K562 (cell line): Measurements from ENCODE around the gene PPP1R15A. TPM values are rescaled to one million over a fixed set of nuclear protein-coding genes. Genes with fewer than 3 reads are reported as not detected.

Source experiments
- ATAC-seq: fragments of 200-7000 bp; cut with Tn5 transposase; 3 replicates; pipeline ENCODE4 v1.9.1; 2020; ENCODE audit warnings: moderate library complexity
- BruUV-seq: library from RNA; stranded (reverse); fragments of 400-500 nt; replicated peaks from 2 replicates; lab custom pipeline; 2021; lab: Mats Ljungman, UMichigan
- CTCF ChIA-PET: fragments of 300-600 bp; formaldehyde crosslinking; extraction: SDS; loops from one replicate; lab custom pipeline; 2021; ENCODE audit warnings: low intra/inter-chr PET ratio; lab: Yijun Ruan, JAX
- POLR2A ChIA-PET: fragments of 300-600, 350-650 bp; sonication (Branson Sonifier 250); formaldehyde crosslinking; extraction: SDS; loops from one replicate; lab custom pipeline; 2021; ENCODE audit warnings: antibody characterized with exemption, inconsistent platforms; lab: Yijun Ruan, JAX
- DNase-seq, 4 experiments: peaks; one replicate each; pipeline versions ENCODE4 v3.0.0 to v3.0.0-alpha.2; 2011 to 2018; ENCODE audit warnings: low spot score in 3 of 4, mixed read lengths in 3 of 4; ENCODE audit errors: extremely low read depth in 1 of 4
- FAIRE-seq: peaks from 2 replicates; lab custom pipeline; 2011; peaks lifted over from hg19 to GRCh38; lab: Jason Lieb, UNC
- H2AFZ ChIP-seq: 2 replicates; pipeline ENCODE4 v1.6.0; 2011; ENCODE audit warnings: low read depth, low read length, control low read depth, inconsistent platforms
- H3K27ac ChIP-seq: fragments of 200-600 bp; 3 replicates; pipeline ENCODE4 v1.8.0; 2011; ENCODE audit warnings: low read depth, mild to moderate bottlenecking, control low read depth, inconsistent platforms, low read length, moderate library complexity, mixed read lengths; ENCODE audit errors: extremely low read depth
- H3K27me3 ChIP-seq, 2 experiments: fragments of 300-600 bp in 1 of 2; 2 replicates in 1 of 2; 3 replicates in 1 of 2; pipeline versions ENCODE4 v1.6.0 to v1.8.0; 2011; ENCODE audit warnings: inconsistent platforms in 2 of 2, low read length in 2 of 2, mild to moderate bottlenecking in 1 of 2, mixed read lengths in 1 of 2, moderate library complexity in 1 of 2; ENCODE audit not compliant: control insufficient read depth in 2 of 2, insufficient read depth in 2 of 2
- H3K36me3 ChIP-seq: fragments of 300-600 bp; 3 replicates; pipeline ENCODE4 v1.8.0; 2011; ENCODE audit warnings: mild to moderate bottlenecking, low read length, inconsistent platforms; ENCODE audit not compliant: control insufficient read depth, insufficient read depth
- H3K4me1 ChIP-seq, 2 experiments: fragments of 200-600 bp in 1 of 2; replicated peaks in 1 of 2; 2 replicates in 1 of 2; 3 replicates in 1 of 2; pipeline versions ENCODE4 v1.5.1 to v1.8.0; 2011; ENCODE audit warnings: inconsistent platforms in 2 of 2, low read length in 2 of 2, mild to moderate bottlenecking in 1 of 2, mixed read lengths in 1 of 2, moderate library complexity in 1 of 2; ENCODE audit not compliant: control insufficient read depth in 2 of 2, insufficient read depth in 2 of 2
- H3K4me2 ChIP-seq: 2 replicates; pipeline ENCODE4 v1.6.1; 2011; ENCODE audit warnings: low read length, control low read depth, inconsistent platforms, mixed read lengths; ENCODE audit not compliant: insufficient read depth
- H3K4me3 ChIP-seq: fragments of 200-600 bp; sonication (generic), shearing (Covaris generic); 2 replicates; pipeline ENCODE4 v1.5.1; 2016; ENCODE audit warnings: control low read depth, inconsistent platforms
- H3K79me2 ChIP-seq: fragments of 200-600 bp; 3 replicates; pipeline ENCODE4 v1.8.0; 2011; ENCODE audit warnings: low read length, inconsistent platforms; ENCODE audit not compliant: control insufficient read depth, insufficient read depth
- H3K9ac ChIP-seq, 2 experiments: 2 replicates each; pipeline versions ENCODE4 v1.6.0 to v1.6.1; 2011; ENCODE audit warnings: low read depth in 2 of 2, low read length in 2 of 2, control low read depth in 1 of 2, inconsistent platforms in 1 of 2, mild to moderate bottlenecking in 1 of 2, mixed read lengths in 1 of 2; ENCODE audit not compliant: insufficient read depth in 1 of 2
- H3K9me1 ChIP-seq: one replicate; pipeline ENCODE4 v1.6.0; 2011; ENCODE audit warnings: inconsistent platforms, mild to moderate bottlenecking, low read length, moderate library complexity; ENCODE audit not compliant: control insufficient read depth, insufficient read depth
- H3K9me3 ChIP-seq: replicated peaks from 2 replicates; pipeline ENCODE4 v1.5.1; 2011; ENCODE audit warnings: low read depth, low read length, inconsistent platforms; ENCODE audit not compliant: control insufficient read depth, insufficient read depth
- H4K20me1 ChIP-seq: replicated peaks from 2 replicates; pipeline ENCODE4 v1.6.1; 2011; ENCODE audit warnings: low read length, inconsistent platforms, mixed read lengths; ENCODE audit not compliant: control insufficient read depth, insufficient read depth
- C11orf30 ChIP-seq: fragments of 450-650 bp; IDR thresholded peaks from 2 replicates; pipeline ENCODE4 v1.6.1; 2016; ENCODE audit warnings: low read depth, mild to moderate bottlenecking
- FOXK1 ChIP-seq: sonication (generic); formaldehyde crosslinking; IDR thresholded peaks from 2 replicates; pipeline ENCODE4 v1.8.0; 2022; ENCODE audit warnings: missing genetic modification reagents, mild to moderate bottlenecking, borderline replicate concordance
- KDM2B ChIP-seq: fragments of 250-450 bp; sonication (Bioruptor Pico); IDR thresholded peaks from 2 replicates; pipeline ENCODE4 v1.8.0; 2021; ENCODE audit warnings: mild to moderate bottlenecking, moderate library complexity
- L3MBTL2 ChIP-seq: fragments of 450-650 bp; IDR thresholded peaks from 2 replicates; pipeline ENCODE4 v1.6.1; 2016; ENCODE audit warnings: mild to moderate bottlenecking, moderate library complexity
- SAP30 ChIP-seq: fragments of 200-600 bp; sonication (generic); IDR thresholded peaks from 2 replicates; pipeline ENCODE4 v1.6.1; 2012; ENCODE audit warnings: borderline replicate concordance, low read depth, mild to moderate bottlenecking, moderate library complexity, low read length, control low read depth, inconsistent platforms; ENCODE audit not compliant: insufficient read depth, poor library complexity, severe bottlenecking
- SUPT5H ChIP-seq: fragments of 450-650 bp; IDR thresholded peaks from 2 replicates; pipeline ENCODE4 v1.6.1; 2016
- U2AF1 ChIP-seq: fragments of 200-400 bp; formaldehyde crosslinking; optimal IDR thresholded peaks from 2 replicates; pipeline ENCODE3; 2017; ENCODE audit warnings: mild to moderate bottlenecking, low read depth, low read length, moderate library complexity
- WGBS: fragments of 100-300 bp; shearing (Covaris generic); methylation state at CpG from one replicate; pipeline ENCODE4 v1.1.6; 2016; ENCODE audit warnings: low coverage, mixed read lengths; ENCODE audit not compliant: insufficient coverage; ENCODE audit errors: missing lambda C conversion rate; 5-methylcytosine and 5-hydroxymethylcytosine counted together
- in situ Hi-C: fragments of 300-500 bp; cut with MboI; formaldehyde crosslinking; loops from 4 replicates; pipeline ENCODE4 v1.15.0; 2018; ENCODE audit warnings: inconsistent platforms, mixed read lengths
- intact Hi-C: fragments of 100-400 bp; cut with micrococcal nuclease; formaldehyde crosslinking; loops from 2 replicates; pipeline ENCODE4 v1.14.2; 2022
- polyA plus RNA-seq, 8 experiments: library from polyadenylated mRNA; depleted of rRNA in 4 of 8; stranded (reverse) in 5 of 8; unstranded in 3 of 8; fragments of >200 nt; fragmentation: Nextera tagmentation in 2 of 8; fragmentation: Illumina TruSeq in 1 of 8; extraction: Ambion mirVana in 2 of 8; extraction: Trizol in 1 of 8; gene quantifications; 2 replicates each; pipeline versions ENCODE4 v1.2.1 to v1.2.3, GENCODE V29; 2011 to 2014; ENCODE audit warnings: inconsistent platforms in 1 of 8, missing spikeins in 1 of 8
- total RNA-seq, 7 experiments: library from RNA; depleted of rRNA in 6 of 7; stranded (reverse); fragments of >200 nt in 6 of 7; fragmentation: Illumina TruSeq in 2 of 7; extraction: Trizol in 2 of 7; gene quantifications; 2 replicates each; pipeline versions ENCODE4 v1.2.1 to v1.2.3, GENCODE V29; 2011 to 2021; ENCODE audit warnings: low replicate concordance in 1 of 7
- TF ChIP-seq, protein P1 (sequence below): fragments of 250-450 bp; sonication (Bioruptor Pico); IDR thresholded peaks from 2 replicates; pipeline ENCODE4 v1.8.0; 2022; ENCODE audit warnings: inconsistent platforms
- TF ChIP-seq, protein P2 (sequence below): fragments of 250-450 bp; sonication (Bioruptor Pico); IDR thresholded peaks from 2 replicates; pipeline ENCODE4 v1.5.0; 2021; ENCODE audit warnings: mild to moderate bottlenecking, borderline replicate concordance
- TF ChIP-seq, protein P3 (sequence below): fragments of 450-650 bp; formaldehyde crosslinking; IDR thresholded peaks from 2 replicates; pipeline ENCODE4 v1.4.0; 2020; ENCODE audit warnings: mild to moderate bottlenecking, moderate library complexity

Gene PPP1R15A
- total and polyA plus RNA-seq, 9 of the 15 experiments (the other 6 are each of a cell fraction or from before 2014, with no cell fraction given) = 0.42 to 73.7 (median 44.0) TPM

GRCh38 chr19:48858984-48859710 lies 13.1 kb upstream of the PPP1R15A start:
- peak; percentile 82 for FAIRE-seq
- H3K4me3 ChIP-seq = peak overlapping the region; percentile 58
- TF ChIP-seq SUPT5H (peak; percentile 70; the same call in 1 of the 2 replicates), KDM2B (CRISPR knock-in tag) (peak; percentile 51; the same call in 1 of the 2 replicates), L3MBTL2 (0 out of 2 replicates have a peak, but pooled peaks have one; percentile 6), U2AF1 (no peak), C11orf30 (no peak), SAP30 (peak; percentile 37), FOXK1 (no peak)
- TF ChIP-seq, protein P1, sequence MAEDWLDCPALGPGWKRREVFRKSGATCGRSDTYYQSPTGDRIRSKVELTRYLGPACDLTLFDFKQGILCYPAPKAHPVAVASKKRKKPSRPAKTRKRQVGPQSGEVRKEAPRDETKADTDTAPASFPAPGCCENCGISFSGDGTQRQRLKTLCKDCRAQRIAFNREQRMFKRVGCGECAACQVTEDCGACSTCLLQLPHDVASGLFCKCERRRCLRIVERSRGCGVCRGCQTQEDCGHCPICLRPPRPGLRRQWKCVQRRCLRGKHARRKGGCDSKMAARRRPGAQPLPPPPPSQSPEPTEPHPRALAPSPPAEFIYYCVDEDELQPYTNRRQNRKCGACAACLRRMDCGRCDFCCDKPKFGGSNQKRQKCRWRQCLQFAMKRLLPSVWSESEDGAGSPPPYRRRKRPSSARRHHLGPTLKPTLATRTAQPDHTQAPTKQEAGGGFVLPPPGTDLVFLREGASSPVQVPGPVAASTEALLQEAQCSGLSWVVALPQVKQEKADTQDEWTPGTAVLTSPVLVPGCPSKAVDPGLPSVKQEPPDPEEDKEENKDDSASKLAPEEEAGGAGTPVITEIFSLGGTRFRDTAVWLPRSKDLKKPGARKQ (CRISPR knock-in tag) = no peak
- TF ChIP-seq, protein P2, sequence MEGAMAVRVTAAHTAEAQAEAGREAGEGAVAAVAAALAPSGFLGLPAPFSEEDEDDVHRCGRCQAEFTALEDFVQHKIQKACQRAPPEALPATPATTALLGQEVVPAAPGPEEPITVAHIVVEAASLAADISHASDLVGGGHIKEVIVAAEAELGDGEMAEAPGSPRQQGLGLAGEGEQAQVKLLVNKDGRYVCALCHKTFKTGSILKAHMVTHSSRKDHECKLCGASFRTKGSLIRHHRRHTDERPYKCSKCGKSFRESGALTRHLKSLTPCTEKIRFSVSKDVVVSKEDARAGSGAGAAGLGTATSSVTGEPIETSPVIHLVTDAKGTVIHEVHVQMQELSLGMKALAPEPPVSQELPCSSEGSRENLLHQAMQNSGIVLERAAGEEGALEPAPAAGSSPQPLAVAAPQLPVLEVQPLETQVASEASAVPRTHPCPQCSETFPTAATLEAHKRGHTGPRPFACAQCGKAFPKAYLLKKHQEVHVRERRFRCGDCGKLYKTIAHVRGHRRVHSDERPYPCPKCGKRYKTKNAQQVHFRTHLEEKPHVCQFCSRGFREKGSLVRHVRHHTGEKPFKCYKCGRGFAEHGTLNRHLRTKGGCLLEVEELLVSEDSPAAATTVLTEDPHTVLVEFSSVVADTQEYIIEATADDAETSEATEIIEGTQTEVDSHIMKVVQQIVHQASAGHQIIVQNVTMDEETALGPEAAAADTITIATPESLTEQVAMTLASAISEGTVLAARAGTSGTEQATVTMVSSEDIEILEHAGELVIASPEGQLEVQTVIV = no peak
- TF ChIP-seq, protein P3, sequence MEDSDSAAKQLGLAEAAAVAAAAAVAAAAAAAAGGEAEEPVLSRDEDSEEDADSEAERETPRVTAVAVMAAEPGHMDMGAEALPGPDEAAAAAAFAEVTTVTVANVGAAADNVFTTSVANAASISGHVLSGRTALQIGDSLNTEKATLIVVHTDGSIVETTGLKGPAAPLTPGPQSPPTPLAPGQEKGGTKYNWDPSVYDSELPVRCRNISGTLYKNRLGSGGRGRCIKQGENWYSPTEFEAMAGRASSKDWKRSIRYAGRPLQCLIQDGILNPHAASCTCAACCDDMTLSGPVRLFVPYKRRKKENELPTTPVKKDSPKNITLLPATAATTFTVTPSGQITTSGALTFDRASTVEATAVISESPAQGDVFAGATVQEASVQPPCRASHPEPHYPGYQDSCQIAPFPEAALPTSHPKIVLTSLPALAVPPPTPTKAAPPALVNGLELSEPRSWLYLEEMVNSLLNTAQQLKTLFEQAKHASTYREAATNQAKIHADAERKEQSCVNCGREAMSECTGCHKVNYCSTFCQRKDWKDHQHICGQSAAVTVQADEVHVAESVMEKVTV (CRISPR knock-in tag) = 0 out of 2 replicates have a peak, but pooled peaks have one; percentile 13

More at GRCh38 chr19:48858984-48859710, 13.1 kb upstream of the PPP1R15A start:
- peaks cover 4% of the 10 kb centered on the region; the same call in 2 of the 3 replicates for H3K79me2 ChIP-seq
- CTCF ChIA-PET = no interaction called here
- no peaks in the 10 kb centered on the region for H3K27me3 ChIP-seq
- under 1% methylated on average over 30 of the region's 34 CpGs for WGBS
- peaks cover 20 to 43% of the 10 kb centered on the region in 2 experiments for H3K4me1 ChIP-seq
- H2AFZ ChIP-seq = peak overlapping the region; percentile 89
- no peaks in the 10 kb centered on the region; the same call in 2 of the 3 replicates for H3K36me3 ChIP-seq
- no peaks in the 10 kb centered on the region for H4K20me1 ChIP-seq
- ATAC-seq (peak; percentile 90), DNase-seq (peak; percentile 89 to 95 (median 90))
- intact Hi-C loops (no loop called here), in situ Hi-C loops (no loop called here)
- H3K9me3 ChIP-seq = no peaks in the 10 kb centered on the region
- peak overlapping the region; percentile 96 for H3K4me2 ChIP-seq
- H3K9ac ChIP-seq = peak overlapping the region; percentile 75 to 89
- peak overlapping the region; percentile 81 for H3K27ac ChIP-seq
- H3K9me1 ChIP-seq = no peaks in the 10 kb centered on the region
- BruUV-seq = no TSS peak
- POLR2A ChIA-PET = interaction anchor here (0.6 to 5.2 kb wide), 8 partner anchors 8 to 825 kb away, joined by 3 to 96 read pairs (median 10); partner anchors contain the start of gene PPP1R15A
